Measurements from ENCODE around the gene EYA3.

The EYA3 gene

DNA sequence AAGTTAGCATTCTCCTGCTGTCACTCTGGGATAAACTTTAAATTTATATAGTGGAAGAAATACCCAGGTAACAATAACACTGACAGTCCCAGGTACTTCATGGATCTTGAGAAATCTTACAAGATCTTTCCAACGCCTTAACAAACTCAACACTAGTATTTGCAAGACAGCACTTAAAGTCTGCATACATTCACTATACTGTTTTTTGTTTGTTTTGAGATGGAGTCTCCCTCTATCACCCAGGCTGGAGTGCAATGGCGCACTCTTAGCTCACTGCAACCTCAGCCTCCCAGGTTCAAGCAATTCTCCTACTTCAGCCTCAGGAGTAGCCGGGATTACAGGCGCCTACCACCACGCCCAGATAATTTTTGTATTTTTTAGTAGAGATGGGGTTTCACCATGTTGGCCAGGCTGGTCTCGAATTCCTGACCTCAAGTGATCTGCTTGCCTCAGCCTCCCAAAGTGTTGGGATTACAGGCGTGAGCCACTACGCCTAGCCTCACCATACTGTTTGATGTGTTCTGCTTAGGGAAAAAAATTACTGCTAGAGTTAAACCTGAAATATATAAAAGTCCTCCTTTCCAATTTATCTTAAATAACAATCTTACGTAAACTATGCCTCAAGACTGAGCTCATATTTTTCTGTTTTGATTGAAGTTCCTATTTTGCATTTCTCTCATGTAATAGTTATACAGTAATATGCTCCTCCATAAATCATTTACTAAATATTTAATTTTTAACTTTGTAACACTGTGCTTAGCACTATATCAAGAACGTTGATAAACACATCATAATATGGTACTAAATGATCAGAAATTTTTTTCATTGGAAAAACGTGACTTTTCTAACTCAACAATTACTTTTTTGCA is 17.5 kb downstream of the EYA3 start:
- DNase-seq = no peak

DNA sequence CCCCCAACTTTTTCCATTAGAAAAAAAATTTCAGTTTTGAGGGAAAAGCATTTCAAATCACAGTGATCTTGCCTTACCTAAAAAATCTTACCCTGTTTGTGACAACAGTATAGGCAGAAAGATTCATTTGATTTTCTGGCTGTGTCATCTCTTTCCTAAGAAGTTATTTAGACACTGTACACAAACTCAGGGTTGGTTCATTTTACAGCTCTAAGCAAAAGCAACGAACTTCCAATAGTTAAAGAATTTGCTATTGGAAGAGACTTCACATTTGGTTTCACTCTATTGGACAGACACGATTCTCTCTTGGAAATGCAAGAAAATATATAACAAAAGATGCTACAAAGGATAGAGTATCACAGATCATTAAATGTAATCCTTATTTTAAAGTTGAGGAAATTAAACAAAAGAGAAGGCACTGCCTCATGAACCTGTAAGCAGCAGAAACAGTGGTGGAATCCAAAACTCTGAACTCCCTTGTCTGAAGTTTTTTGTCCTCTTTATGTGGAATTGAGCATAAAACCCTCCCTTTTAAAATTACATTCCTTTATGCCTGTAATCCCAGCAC is 20.8 kb downstream of the EYA3 start:
- DNase-seq = no peak

DNA sequence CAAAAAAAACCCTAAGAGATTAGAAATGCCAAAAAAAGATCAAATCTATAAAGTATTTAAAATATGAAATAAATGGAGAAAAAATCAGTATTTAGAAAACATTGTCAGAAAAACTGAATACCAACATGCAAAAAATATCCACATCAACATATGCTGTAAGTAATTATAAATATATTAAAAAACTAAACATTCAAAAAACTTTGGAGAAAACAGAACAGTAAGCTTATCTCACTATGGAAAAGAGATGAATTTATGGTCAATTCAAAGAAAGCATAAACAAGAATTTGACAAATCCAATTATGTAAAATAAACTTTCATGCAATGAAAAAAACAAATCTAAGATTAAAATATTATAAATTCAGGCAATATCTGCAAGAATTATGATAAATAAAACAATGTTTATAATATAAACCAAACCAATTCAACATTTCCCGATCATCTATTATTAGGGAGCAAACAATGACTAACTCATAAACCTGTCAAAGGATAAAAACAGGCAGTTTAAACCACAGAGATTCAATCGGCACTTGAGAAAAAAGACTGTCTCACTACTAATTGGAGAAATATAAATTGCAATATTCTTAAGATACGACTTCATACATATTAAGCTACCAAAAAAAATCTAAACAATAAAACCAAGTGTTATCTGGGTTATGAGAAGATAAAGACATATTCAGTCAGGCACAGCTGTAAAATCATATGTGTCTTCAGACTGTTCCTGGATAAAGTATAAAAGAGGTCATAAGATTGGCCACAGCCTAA is 21.8 kb downstream of the EYA3 start:
- no peak for DNase-seq

DNA sequence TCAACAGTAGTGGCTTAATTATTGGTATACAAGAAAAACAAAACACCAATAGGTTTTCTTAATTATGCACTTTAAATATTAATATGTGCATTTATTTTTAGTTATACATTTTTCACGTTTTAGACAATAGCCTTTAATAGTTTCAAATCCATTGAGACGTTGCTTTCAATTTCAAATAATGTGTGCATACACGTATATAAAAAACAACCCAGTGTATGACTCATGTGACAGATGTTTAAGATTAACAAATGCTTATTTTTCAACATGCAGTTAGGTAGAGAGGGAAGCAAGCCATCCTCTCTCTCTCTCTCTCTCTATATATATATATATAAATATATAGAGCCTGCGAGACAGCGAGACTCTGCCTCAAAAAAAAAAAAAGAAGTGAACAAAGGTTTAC is 24.3 kb downstream of the EYA3 start:
- DNase-seq = no peak

DNA sequence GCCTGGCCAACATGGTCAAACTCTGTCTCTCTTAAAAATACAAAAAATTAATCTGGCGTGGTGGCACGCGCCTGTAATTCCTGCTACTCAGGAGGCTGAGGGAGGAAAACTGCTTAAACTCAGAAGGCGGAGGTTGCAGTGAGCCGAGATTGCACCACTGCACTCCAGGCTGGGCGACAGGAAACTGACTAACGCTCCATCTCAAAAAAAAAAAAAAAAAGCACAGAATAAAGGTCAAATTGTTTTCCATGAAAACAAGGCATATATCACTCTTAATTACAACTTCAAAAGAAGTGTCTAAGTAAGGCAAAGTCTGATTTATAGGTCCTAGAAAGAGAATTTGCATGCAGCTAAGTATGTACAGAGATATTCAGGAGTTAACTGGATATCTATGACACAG is 25.6 kb downstream of the EYA3 start:
- DNase-seq = no peak

DNA sequence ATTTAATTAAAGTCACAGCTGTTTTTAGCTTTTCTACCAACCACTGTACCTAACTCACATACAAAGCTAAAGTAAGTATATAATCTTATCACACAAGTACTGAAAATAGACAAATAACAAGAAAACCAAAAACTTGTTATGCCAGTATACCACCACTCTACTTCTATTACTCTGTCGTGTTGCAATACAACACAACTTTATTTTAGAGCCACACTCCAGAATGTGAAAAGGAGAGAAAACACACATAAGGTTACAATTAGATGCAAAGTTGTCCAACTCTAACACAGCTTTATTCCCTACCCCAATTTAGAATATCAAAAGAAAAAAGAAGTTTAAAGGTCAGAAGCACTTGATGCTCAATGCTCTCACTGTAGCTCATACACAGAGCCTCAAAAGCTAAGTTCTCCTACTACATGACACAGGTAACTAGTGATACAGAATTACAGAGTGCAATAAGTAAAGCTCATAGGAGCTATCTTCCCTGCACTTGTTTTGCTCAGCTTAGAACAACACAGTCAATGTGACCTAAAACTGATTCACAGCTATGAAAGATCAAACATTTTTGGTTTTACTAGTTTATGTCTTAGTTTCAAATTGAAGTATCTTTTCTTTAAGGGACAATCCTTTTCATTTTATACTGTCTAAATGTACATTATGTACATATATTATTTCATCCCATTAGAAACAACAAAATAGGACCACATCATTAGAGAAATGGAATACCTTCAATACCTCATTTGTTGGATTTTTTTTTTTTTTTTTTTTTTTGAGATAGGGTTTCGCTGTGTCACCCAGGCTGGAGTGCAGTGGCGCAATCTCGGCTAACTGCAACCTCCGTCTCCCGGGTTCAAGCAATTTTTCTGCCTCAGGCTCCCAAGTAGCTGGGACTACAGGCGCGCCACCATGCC is 29.2 kb downstream of the EYA3 start:
- no peak for DNase-seq

DNA sequence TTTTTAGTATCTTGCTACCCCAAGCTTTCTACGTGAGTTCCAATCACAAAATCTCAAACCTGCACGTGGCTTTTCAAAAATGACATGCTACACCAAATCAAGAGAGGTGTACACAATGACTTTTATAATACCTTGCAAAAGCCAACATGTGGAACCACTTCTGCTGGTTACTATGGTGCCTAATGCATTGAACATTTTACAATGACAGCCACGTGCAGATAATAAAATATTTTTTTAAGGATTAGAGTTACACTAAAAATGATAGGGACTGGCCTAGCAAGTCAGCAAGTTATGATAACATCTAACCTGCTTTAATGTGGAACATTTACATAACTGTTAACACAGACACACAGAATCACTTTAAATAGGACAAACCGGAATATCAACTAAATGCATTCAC is 30.2 kb downstream of the EYA3 start:
- DNase-seq = no peak

DNA sequence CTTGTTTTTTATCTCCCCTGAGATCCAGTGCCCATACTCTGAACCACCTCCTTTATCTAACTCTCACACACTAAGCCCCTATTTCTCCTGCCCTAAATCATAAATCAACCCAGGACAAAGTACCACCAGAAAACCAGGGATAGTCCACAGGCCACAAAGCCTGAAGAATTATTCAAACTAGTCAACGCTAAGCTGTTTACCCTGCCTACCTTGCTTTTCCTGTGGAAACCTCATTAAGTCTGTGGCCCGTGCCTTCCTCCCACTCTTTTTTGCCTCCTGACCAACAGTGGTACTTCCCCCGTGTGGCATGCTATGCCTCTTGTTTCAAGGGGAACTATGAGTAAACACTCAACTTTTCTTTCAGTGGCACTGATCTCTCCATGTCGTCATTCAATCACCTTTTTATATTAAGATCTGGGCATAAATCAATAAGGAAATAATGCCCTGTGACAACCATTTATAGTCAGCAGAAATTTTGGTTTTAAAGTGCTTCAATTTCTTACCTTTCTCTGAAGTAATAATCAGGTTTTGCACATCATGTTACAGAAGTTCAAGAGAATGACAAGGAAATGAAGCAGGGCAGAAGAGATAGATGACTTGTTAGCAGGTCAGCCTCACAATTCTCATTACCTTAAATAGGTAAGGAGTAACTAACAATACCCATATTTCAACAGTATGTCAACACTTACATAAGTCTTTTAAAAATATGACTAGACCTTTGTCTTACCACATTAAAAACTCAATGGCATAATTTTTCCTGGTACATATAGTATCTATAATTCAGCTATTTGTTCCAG is 32.1 kb downstream of the EYA3 start:
- DNase-seq = no peak

DNA sequence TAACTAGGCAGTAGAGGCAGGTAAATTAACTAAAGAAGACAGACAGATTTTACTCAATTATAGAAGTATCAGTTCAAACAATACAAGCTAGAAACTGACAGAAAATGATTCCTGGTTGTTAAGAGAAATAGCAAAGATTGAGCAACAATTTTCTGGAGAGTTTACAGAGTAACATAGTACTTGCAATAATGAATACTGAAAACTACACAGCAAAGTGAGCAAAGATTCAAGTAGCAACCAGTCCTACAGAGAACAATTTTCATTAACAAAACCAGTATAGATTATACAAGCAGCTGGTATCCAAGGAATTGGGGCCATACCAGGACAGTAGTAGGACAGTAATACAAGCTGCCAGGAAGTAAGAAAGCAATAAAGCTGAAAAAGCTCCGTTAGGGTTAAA is 37.6 kb downstream of the EYA3 start:
- DNase-seq = no peak

DNA sequence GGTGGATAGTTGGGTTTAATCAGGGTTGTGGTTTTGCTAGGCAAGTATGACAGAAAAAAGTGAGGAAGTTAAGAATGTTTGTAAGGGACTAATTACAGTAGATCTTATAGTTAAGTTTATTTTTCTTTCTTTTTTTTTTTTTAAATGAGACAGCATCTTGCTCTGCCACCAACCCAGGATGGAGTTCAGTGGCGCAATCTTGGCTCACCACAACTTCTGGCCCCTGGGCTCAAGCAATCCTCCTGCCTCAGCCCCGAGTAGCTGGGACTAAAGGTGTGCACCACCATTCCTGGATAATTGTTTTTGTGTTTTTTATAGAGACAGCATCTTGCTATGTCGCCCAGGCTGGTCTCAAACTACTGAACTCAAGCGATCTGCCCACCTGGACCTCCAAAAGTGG is 41.7 kb downstream of the EYA3 start:
- DNase-seq = no peak

DNA sequence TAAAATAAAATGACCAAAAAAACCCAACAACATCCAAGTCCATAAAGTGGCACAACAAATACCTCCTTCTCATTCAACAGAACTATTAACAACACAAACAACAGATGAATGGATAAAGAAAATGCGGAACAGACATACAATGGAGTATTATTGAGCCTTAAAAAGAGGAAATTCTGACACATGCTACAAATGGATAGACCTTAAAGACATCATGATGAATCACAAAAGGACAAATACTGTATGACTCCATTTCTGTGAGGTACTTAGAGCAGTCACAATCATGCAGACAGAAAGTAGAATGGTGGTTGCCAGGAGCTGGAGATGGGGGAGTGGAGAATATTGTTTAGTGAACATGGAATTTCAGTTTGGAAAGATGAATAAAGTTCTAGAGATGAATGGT is 42.6 kb downstream of the EYA3 start:
- no peak for DNase-seq

DNA sequence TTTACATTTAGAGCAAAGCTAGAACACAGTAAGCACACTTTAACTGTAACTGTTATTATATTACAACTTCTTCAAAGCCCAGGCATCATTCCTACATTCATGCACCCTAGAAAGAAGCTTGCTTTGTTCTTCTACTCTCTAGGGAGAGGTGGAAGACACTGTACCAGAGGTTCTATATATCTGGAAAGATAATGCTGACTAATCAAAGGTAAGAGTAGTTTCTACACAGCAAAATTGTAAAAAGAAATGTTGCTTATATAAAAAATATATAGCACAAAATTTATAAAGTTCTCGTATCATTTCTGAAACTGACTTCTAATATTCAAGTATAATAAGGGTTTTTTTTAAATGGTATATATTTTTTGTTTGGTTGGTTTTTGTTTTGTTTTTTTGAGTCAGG is 44.0 kb downstream of the EYA3 start:
- no peak for DNase-seq

DNA sequence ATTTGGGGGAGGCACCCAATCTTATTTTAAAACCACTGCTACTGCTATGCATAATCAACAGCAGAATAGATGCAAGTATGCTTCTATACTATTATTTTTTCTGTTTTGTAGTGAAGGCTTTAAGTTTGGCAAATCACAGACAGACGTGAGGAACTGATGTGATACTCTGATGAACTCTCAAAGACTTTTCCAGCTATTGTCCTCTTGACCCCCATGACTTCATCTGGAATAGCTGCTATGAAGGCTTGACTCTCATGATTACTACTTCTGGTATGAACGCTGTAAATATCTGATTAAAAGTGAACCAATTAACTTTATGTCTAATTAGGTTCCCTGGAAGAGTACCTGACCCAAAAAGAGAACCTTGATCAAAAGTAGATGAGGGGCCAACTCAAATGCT is 49.1 kb downstream of the EYA3 start:
- no peak for DNase-seq

DNA sequence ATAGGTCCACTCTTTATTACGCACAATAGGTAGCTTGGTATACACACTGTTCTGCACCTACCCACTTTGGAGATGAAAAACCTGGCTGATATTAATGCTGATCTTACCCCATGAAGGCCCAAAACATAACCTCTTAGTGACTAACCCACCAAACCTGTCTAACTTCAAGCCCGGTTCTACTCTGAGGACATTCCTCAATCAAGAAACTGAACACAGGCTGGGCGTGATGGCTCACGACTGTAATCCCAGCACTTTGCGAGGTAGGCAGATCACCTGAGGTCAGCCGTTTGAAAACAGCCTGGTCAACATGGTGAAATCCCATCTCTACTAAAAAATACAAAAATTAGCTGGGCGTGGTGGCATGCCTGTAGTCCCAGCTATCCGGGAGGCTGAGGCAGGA is 50.5 kb downstream of the EYA3 start:
- DNase-seq = no peak

DNA sequence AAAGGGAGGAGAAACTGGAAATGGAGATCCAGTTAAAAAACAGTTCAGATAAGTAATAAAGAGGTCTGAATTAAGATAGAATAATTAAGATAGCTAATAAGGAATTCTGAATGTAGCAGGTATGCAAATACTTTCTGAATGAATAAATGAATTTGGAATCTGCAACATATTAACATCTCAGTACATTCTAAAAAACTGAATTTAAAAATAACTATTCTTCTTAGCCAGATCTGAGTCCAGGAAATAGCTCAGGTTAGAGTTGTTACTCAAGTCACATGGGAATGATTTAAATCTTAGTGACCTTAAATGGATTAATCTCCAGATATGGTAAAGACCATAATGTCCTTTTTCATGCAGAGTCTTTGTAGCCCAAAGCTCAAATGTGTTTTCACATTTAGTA is 51.2 kb downstream of the EYA3 start:
- no peak for DNase-seq

DNA sequence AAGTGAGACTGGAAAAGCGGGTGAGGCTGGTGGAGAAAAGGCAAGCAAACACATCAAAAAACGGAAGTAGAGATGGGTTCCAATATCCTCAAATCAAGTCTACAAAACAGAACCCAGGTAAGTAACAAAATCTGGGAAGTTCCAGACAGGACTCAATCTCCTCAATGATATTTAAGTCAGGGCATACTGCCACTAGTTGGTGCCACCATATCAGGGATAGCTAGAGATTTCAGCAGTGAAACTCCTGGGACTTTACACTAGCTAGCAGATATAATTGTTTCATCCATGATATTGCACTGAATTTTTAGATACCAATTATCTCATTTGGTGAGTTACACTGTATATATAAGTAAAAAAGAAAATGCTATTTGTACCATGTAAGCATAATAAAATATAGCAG is 52.0 kb downstream of the EYA3 start:
- no peak for DNase-seq

DNA sequence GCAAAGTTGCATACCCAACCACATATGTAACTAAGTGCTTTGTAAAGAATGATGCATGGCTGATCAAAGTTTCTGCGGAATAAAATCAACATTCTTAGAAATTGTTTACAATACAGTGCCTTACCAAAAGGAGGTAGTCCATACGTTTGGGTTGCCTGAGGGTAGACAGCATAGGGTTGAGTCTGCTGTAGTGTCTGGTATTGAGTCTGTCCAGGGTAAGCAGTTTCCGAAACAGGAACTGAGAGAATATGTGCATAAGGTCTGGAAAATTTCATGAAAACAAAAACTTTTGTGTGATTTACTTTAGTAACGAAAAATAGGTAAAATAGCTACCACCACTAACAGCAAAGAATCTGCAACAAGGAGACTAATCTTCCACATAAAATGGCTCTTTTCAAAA is 53.0 kb downstream of the EYA3 start:
- no peak for DNase-seq

DNA sequence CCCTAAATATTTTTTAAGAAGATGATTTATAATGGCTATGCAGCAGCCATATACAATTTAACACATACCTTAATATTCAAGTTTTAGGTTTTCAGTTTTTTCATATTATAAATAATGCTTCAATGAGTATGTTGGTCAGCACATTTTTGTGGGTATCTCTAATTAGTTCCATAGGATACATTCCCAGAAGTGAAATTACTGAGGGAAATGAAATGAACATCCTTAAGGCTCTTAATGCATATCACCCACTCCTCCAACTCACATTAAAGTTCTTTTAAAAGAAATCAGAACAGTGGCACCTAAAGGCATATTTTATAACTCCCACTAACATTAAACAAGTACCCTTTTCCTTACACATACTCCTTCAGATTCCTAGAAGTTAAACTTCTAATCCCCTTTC is 56.1 kb downstream of the EYA3 start:
- DNase-seq = no peak

DNA sequence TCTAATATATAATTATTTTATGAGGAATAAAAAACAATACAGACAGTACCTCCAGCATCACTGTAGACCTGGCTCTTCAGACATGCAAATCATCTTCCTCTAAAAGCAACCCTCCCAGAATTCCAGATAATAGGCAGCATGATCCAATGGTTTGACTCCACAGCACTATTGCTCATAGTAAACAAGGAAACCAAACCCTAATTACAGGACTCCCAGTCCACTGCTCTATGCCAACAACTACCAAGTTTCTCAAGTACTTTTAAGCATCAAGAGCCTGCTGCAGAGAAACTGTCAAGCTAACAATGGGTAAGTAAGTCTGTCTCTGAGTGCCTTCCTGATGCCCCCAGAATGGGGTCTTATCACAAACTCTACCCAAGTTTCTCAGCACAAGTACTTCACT is 57.2 kb downstream of the EYA3 start:
- no peak for DNase-seq

DNA sequence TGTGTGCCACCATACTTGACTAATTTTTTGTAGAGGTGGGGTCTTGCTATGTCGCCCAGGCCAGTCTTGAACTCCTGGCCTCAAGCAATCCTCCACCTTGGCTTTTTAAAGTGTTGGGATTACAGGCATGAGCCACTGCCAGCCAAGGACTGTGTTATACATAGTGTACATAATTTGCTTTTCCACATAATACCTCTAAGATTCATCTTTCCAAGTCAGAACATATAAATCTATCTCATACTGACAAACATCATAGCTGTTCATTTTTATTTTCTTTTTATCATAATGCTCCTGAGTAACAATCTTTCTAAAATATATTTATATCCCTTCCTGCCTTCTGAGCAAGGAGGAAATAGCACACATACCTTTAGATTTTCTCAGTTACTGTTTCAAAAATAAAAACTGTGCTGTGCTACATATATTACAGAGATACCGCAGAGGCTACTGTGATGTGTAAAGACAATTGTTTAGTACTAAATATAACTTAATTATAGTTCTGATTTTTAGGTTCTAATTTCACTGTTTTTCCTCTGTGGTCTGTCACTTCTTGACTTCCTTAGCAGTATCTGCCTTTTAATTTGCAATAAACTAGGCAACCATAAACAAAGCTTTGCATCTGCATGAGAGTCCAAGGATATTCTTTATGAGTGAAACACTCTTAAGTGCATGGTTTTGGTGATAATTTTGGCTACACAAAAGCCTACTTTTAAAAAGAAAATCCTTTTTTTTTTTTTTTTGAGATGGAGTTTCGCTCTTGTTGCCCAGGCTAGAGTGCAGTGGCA is 59.3 kb downstream of the EYA3 start:
- DNase-seq = no peak

DNA sequence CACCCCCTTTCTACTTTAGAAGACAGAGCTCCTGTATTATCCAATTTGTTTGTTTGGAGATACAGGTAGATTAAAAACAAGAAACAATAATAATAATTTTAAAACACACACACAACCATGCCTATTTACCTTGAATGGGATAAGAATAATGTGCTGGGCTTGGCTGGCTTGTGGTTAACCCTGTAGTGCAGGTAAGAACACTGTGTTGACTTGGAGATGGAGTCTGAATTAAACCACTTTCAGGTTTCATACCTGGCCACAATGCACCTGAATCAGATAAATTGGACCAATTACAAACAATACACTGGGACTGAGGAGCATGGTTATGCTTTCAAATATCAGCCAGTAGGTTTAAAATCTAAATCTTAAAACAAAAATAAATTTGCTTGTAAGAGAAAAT is 60.8 kb downstream of the EYA3 start:
- DNase-seq = no peak
